Progenitor cell of endocrine pancreas (in vitro differentiated cells): Measurements from ENCODE around the gene PKN3. TPM values are rescaled to one million over a fixed set of nuclear protein-coding genes. Genes with fewer than 3 reads are reported as not detected.

Experiments used
- DNase-seq: peaks from one replicate; pipeline ENCODE4 v3.0.0; 2021; ENCODE audit warnings: low spot score; ENCODE audit not compliant: unreplicated experiment
- H3K27ac Mint-ChIP-seq: 2 replicates; pipeline ENCODE4 v1.8.0; 2021; ENCODE audit warnings: mild to moderate bottlenecking, moderate library complexity, mixed read lengths
- H3K27me3 Mint-ChIP-seq: 2 replicates; pipeline ENCODE4 v1.8.0; 2021; ENCODE audit warnings: mixed read lengths
- H3K36me3 Mint-ChIP-seq: 2 replicates; pipeline ENCODE4 v1.8.0; 2022; ENCODE audit warnings: mixed read lengths; ENCODE audit not compliant: insufficient read depth
- H3K4me1 Mint-ChIP-seq: 2 replicates; pipeline ENCODE4 v1.8.0; 2021; ENCODE audit warnings: low read depth, mixed read lengths
- H3K4me3 Mint-ChIP-seq: 2 replicates; pipeline ENCODE4 v1.8.0; 2021; ENCODE audit warnings: low read depth, mild to moderate bottlenecking, moderate library complexity, mixed read lengths
- H3K9me3 Mint-ChIP-seq: 2 replicates; pipeline ENCODE4 v1.8.0; 2021; ENCODE audit warnings: low read depth, mixed read lengths
- CTCF ChIP-seq: fragments of 200-600 bp; sonication (generic); IDR thresholded peaks from one replicate; pipeline ENCODE4 v1.5.0; 2021; ENCODE audit warnings: antibody characterized with exemption, mild to moderate bottlenecking; ENCODE audit not compliant: unreplicated experiment
- total RNA-seq: library from RNA; stranded (reverse); gene quantifications from 2 replicates; pipeline ENCODE4 v1.2.1, GENCODE V29; 2021

Gene PKN3
- total RNA-seq, 1 donor from 2014 or later = 20.2 TPM

DNA sequence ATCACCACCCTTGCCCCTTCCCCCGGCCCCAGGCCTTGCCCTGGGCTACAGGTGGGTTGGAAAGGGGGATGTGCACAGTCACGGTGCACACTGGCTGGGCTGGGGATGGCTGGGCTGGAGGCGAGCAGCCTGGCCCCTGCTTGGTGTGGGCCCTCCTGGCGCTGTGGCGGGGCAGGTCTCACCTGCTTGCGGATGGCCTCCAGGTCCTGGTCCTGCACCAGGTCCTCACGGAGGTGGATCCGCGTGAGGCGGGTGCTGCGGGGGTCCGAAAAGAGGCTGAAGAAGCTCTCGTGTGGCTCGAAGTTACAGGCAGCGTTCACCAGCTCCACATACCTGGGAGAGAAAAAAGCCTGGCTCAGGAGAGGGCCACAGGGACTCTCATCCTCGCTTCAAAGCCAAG, 51.3 kb downstream of the PKN3 start:
- Mint-ChIP-seq H3K4me3 (no peak overlapping the region), H3K9me3 (no peaks in the 10 kb centered on the region), H3K4me1 (no peaks in the 10 kb centered on the region), H3K36me3 (no peaks in the 10 kb centered on the region), H3K27me3 (no peaks in the 10 kb centered on the region), H3K27ac (no peak overlapping the region)
- DNase-seq = no peak
- no peak for TF ChIP-seq CTCF

DNA sequence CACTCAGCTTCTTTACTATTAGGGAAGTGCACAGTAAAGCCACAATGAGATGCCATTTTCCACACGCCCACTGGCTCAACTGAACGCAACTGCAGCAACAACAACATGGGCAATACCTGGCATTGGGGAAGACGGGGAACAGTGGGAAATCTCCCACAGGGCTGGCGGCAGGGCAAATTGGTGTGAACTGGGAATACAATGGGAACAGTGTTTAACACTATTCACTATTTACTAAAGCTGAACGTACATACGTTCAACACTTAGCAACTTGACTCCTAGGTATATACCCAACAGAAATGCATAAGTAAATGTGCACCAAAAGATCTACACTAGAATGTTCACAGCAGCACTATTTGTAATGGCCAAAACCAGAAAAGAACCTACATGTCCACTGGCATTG, 55.3 kb downstream of the PKN3 start:
- DNase-seq = no peak
- Mint-ChIP-seq H3K27ac (no peak overlapping the region), H3K9me3 (no peaks in the 10 kb centered on the region), H3K27me3 (no peaks in the 10 kb centered on the region), H3K4me3 (no peak overlapping the region), H3K4me1 (no peaks in the 10 kb centered on the region), H3K36me3 (no peaks in the 10 kb centered on the region)
- no peak for TF ChIP-seq CTCF

DNA sequence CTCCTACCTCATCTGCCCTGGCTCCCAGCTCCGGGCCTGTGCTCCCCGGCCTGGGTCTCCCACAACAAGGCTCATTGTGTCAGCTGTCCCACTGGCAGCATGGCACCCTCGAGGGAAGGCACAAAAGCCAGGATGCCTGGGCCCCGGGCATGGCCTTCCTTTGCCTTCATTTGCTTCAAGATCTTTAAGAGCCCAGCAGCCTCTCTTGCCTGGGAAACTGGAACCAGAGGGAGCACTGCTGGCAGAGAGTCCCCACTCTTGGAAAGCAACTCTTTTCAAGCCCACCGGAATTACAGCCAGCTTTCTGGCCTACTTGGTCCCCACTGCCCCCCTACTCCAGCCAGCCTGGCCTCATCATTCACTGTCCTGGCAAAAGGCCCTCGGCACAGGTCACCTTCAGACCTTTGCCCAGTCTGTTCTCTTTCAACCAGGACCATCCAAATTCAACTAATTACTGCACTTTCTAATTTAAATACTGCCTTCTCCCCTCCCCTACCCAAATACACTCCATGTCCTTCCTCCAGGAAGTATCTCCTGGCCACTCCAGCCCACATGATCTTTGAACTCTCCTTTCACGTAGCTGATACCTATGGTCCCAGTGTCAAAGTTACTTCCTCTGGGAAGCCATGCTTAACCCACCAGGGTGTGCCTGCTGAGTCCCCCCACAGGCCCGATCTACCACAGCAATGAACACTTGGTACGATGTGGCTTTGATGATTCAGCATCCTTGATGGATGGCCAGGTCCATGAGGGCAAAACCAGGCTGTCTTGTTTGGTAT, 60.6 kb downstream of the PKN3 start:
- H3K36me3 Mint-ChIP-seq = no peaks in the 10 kb centered on the region
- peak overlapping the region; percentile 75 for H3K27ac Mint-ChIP-seq
- no peaks in the 10 kb centered on the region for H3K9me3 Mint-ChIP-seq

GRCh38 chr9:128764361-128764760, 62.1 kb downstream of the PKN3 start:
- peak overlapping the region; percentile 82 for H3K27ac Mint-ChIP-seq
- no peaks in the 10 kb centered on the region for H3K27me3 Mint-ChIP-seq
- DNase-seq = no peak
- no peak for TF ChIP-seq CTCF
- no peak overlapping the region for H3K4me3 Mint-ChIP-seq
- no peaks in the 10 kb centered on the region for H3K9me3 Mint-ChIP-seq
- no peaks in the 10 kb centered on the region for H3K36me3 Mint-ChIP-seq
- H3K4me1 Mint-ChIP-seq = peaks cover 13% of the 10 kb centered on the region

More for the DNA sequence above, 60.6 kb downstream of the PKN3 start:
- DNase-seq = no peak
- H3K4me3 Mint-ChIP-seq = no peak overlapping the region
- peaks cover 13% of the 10 kb centered on the region for H3K4me1 Mint-ChIP-seq
- no peaks in the 10 kb centered on the region for H3K27me3 Mint-ChIP-seq
- no peak for TF ChIP-seq CTCF

DNA sequence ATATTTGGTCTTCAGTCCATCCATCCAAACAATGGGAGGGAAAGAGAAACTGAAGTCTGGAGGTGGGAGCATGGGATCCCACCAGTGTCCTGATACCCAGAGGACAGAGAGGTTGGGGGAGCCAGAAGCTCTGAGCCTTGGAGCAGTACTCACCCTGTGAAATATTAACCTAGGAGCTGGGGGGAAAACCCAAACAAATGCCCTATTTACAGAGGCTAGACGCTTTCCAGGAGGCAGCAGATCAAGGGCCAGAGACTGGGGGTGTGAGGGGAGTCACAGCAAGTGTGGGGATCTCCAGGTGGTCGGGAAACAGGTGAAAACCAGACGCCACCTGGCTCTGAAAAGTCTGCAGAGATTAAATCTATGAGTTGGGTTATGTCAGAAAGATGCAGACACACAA, 63.2 kb downstream of the PKN3 start:
- no peak for DNase-seq
- Mint-ChIP-seq H3K4me3 (no peak overlapping the region), H3K36me3 (peaks cover 1% of the 10 kb centered on the region), H3K27me3 (no peaks in the 10 kb centered on the region), H3K4me1 (peaks cover 19% of the 10 kb centered on the region), H3K9me3 (no peaks in the 10 kb centered on the region), H3K27ac (peak overlapping the region; percentile 84)
- TF ChIP-seq CTCF = no peak
